ENCODE results near the gene EQTN.

EQTN gene

DNA sequence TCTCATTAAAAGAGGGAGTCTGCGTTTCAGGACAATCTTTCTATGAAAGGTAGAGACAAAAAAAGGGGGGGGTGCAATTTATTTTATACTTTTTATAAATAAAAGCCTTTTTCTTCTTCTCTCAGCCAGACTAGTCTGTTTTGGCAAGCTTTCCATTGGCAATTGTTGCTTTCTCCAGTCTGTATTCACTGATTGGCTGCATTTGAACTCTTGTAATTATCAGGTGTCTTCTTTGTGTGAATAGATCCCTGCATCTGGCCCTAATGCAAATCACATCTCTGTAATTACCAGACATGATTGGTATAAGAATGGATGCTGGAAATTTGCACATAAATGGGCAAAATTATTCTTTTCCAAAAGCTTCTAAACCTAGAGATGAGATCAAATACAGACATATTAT is 7.6 kb upstream of the EQTN start:
- no peak for TF ChIP-seq POLR2AphosphoS5 (IDR thresholded peaks at IDR 0.05; ENCODE audit: low read depth)
- DNase-seq (ENCODE audit: low read depth in 1 of 2, low spot score in 1 of 2), result no peak
- Histone ChIP-seq H3K27me3 (ENCODE audit: insufficient read depth, poor library complexity, severe bottlenecking) (no peaks in the 10 kb centered on the region), H3K4me3 (replicated peaks; ENCODE audit: insufficient read depth, low read length) (no peak overlapping the region), H3K27ac (replicated peaks) (no peak overlapping the region)

DNA sequence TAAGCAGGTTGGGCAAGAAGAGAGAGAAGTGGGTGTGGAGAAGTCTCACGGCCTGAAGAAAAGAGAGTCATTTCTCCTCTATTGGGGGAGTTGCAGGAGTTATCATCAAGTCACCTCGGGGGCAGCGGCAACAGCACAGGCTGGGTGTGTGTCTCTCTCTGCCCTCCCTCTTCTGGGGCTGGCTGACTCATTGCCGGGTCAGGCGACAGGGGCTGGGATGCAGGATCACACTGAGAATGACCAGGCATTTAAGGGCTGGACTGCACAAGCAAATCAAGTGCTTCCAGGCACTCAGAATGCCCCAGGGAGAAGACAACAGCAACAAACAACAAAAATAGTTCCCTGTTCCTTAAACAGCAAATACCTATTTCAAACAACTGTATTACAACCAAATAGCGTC is 6.3 kb upstream of the EQTN start:
- TF ChIP-seq CTCF (IDR thresholded peaks at IDR 0.05; ENCODE audit: insufficient read depth, low read length) (no peak), POLR2AphosphoS5 (IDR thresholded peaks at IDR 0.05; ENCODE audit: low read depth) (no peak), SPI1 (IDR thresholded peaks at IDR 0.05; ENCODE audit: borderline replicate concordance, low read depth) (no peak), REST (IDR thresholded peaks at IDR 0.05; ENCODE audit: insufficient replicate concordance, low read depth) (no peak), GABPA (IDR thresholded peaks at IDR 0.05; ENCODE audit: low read depth) (no peak)
- no peak overlapping the region for H3K27ac ChIP-seq (replicated peaks)
- no peak overlapping the region for H3K4me3 ChIP-seq (replicated peaks; ENCODE audit: insufficient read depth, low read length)
- no peak for DNase-seq (ENCODE audit: low read depth in 1 of 2, low spot score in 1 of 2)
- no peaks in the 10 kb centered on the region for H3K27me3 ChIP-seq (ENCODE audit: insufficient read depth, poor library complexity, severe bottlenecking)

- no peak overlapping the region for H3K4me3 ChIP-seq (replicated peaks; ENCODE audit: insufficient read depth, low read length)
- DNase-seq (ENCODE audit: low read depth in 1 of 2, low spot score in 1 of 2), result no peak
- no peaks in the 10 kb centered on the region for H3K27me3 ChIP-seq (ENCODE audit: insufficient read depth, poor library complexity, severe bottlenecking)
- TF ChIP-seq CTCF (IDR thresholded peaks at IDR 0.05; ENCODE audit: insufficient read depth, low read length) (no peak), SPI1 (IDR thresholded peaks at IDR 0.05; ENCODE audit: borderline replicate concordance, low read depth) (no peak), REST (IDR thresholded peaks at IDR 0.05; ENCODE audit: insufficient replicate concordance, low read depth) (no peak), POLR2AphosphoS5 (IDR thresholded peaks at IDR 0.05; ENCODE audit: low read depth) (no peak), GABPA (IDR thresholded peaks at IDR 0.05; ENCODE audit: low read depth) (no peak)
- no peak overlapping the region for H3K27ac ChIP-seq (replicated peaks)
Measured at GRCh38 chr9:27293996-27294395, 3.0 kb downstream of the EQTN start.

DNA sequence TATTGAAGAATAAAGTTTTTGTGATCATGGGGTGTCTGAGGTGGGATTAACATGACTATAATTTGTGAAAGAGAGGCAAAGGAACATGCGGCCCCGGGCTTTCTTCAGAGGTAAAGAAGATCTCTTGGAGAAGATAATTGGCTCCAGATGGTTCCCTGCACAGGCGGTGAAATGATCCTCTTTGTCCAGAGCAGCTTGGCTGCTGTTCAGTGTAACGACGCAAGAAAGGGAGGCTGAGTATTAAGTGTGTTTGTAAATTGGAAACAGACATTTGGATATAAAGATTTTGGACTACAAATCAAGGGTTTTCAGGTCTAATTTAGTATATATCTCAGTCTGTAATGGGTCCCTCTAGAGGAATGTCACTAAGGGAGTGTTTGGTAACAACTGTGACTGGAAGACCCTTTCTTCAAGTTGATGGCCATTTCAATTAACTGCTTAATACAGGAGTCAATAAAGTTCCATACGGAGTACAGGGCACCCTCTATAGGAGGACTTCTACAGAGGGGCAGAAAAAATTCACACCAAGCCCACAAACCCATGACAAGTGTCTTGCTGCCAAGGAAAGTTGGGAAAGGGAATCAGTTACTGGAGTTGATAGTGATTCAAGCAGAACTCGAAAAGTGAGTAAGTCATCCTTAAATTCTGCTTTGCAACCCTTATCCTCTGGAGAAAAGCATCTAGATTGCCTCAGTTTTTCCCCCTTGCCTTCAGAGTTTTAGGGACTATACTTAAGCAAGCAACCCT is 4.1 kb downstream of the EQTN start:
- no peak for TF ChIP-seq GABPA (IDR thresholded peaks at IDR 0.05; ENCODE audit: low read depth)
- TF ChIP-seq SPI1 (IDR thresholded peaks at IDR 0.05; ENCODE audit: borderline replicate concordance, low read depth), result no peak
- no peak for TF ChIP-seq POLR2AphosphoS5 (IDR thresholded peaks at IDR 0.05; ENCODE audit: low read depth)
- no peak for TF ChIP-seq CTCF (IDR thresholded peaks at IDR 0.05; ENCODE audit: insufficient read depth, low read length)
- TF ChIP-seq REST (IDR thresholded peaks at IDR 0.05; ENCODE audit: insufficient replicate concordance, low read depth), result no peak
- H3K4me3 ChIP-seq (replicated peaks; ENCODE audit: insufficient read depth, low read length), result no peak overlapping the region
- no peaks in the 10 kb centered on the region for H3K27me3 ChIP-seq (ENCODE audit: insufficient read depth, poor library complexity, severe bottlenecking)
- H3K27ac ChIP-seq (replicated peaks), result no peak overlapping the region
- no peak for DNase-seq (ENCODE audit: low read depth in 1 of 2, low spot score in 1 of 2)

All from HL-60 (cell line).